AML-193 (cell line): ENCODE data around the gene DNAJB2.
A peak's percentile ranks its signal among the peaks of the same experiment; 100 is the strongest.
"Not testable (repeated sequence)": the region's sequence is repeated elsewhere in the genome, so short reads cannot be mapped to it uniquely, and the experiment has no call there.

ENCODE experiments used
- DNase-seq, 2 experiments: peaks; one replicate each; lab custom pipeline; 2025; lab: John Stamatoyannopoulos, UW

DNAJB2 gene

GRCh38 chr2:219285373-219285735 lies 6.2 kb downstream of the DNAJB2 start:
- DNase-seq = no peak

GRCh38 chr2:219285894-219286425 lies 6.8 kb downstream of the DNAJB2 start:
- no peak for DNase-seq

- DNase-seq = no peak
Observed at GRCh38 chr2:219286436-219287115, 7.4 kb downstream of the DNAJB2 start.

- DNase-seq = not testable (repeated sequence)
Observed at GRCh38 chr2:219287116-219287440, 7.9 kb downstream of the DNAJB2 start.

- DNase-seq = no peak
Observed at GRCh38 chr2:219287580-219288265, 8.6 kb downstream of the DNAJB2 start.

- DNase-seq = no peak
Observed at GRCh38 chr2:219289195-219289536, 10.0 kb downstream of the DNAJB2 start.

- no peak for DNase-seq
Observed at GRCh38 chr2:219289537-219290361, 10.6 kb downstream of the DNAJB2 start.

GRCh38 chr2:219290381-219291171 lies 11.4 kb downstream of the DNAJB2 start:
- no peak for DNase-seq

GRCh38 chr2:219291394-219291793 lies 12.2 kb downstream of the DNAJB2 start:
- DNase-seq = no peak

- DNase-seq = no peak
Observed at GRCh38 chr2:219291910-219292490, 12.8 kb downstream of the DNAJB2 start.

- DNase-seq = no peak
Observed at GRCh38 chr2:219292616-219293015, 13.4 kb downstream of the DNAJB2 start.

GRCh38 chr2:219293736-219294231 lies 14.6 kb downstream of the DNAJB2 start:
- DNase-seq = no peak

GRCh38 chr2:219294356-219295351 lies 15.5 kb downstream of the DNAJB2 start:
- peak; percentile 58 to 62 for DNase-seq

GRCh38 chr2:219296142-219296541 lies 17.0 kb downstream of the DNAJB2 start:
- DNase-seq = no peak

GRCh38 chr2:219296631-219297391 lies 17.6 kb downstream of the DNAJB2 start:
- no peak for DNase-seq

GRCh38 chr2:219297766-219298456 lies 18.7 kb downstream of the DNAJB2 start:
- DNase-seq = no peak

- DNase-seq = peak; percentile 44 to 56
Observed at GRCh38 chr2:219298759-219299371, 19.7 kb downstream of the DNAJB2 start.

GRCh38 chr2:219299372-219299760 lies 20.2 kb downstream of the DNAJB2 start:
- DNase-seq = no peak
